GM10248 (cell line): ENCODE data around the gene SRP54.

Source experiments
- CTCF ChIA-PET: fragments of 300-600 bp; sonication (Branson Sonifier 250); formaldehyde crosslinking; extraction: SDS; loops from one replicate; lab custom pipeline; 2021; ENCODE audit warnings: antibody characterized with exemption; lab: Yijun Ruan, JAX
- POLR2A ChIA-PET: fragments of 350-650 bp; sonication (Branson Sonifier 250); formaldehyde crosslinking; extraction: SDS; loops from one replicate; lab custom pipeline; 2020; ENCODE audit warnings: antibody characterized with exemption; lab: Yijun Ruan, JAX
- DNase-seq: peaks from one replicate; pipeline ENCODE4 v3.0.0; 2012; ENCODE audit errors: extremely low spot score
- TF ChIP-seq, protein P1 (sequence below): IDR thresholded peaks from 2 replicates; pipeline ENCODE4 v1.5.1; 2012; ENCODE audit warnings: mild to moderate bottlenecking, low read depth; ENCODE audit errors: extremely low read depth, missing control alignments, control extremely low read depth

SRP54 gene

GRCh38 chr14:35068238-35069012, 85.6 kb downstream of the SRP54 start:
- TF ChIP-seq, protein P1, sequence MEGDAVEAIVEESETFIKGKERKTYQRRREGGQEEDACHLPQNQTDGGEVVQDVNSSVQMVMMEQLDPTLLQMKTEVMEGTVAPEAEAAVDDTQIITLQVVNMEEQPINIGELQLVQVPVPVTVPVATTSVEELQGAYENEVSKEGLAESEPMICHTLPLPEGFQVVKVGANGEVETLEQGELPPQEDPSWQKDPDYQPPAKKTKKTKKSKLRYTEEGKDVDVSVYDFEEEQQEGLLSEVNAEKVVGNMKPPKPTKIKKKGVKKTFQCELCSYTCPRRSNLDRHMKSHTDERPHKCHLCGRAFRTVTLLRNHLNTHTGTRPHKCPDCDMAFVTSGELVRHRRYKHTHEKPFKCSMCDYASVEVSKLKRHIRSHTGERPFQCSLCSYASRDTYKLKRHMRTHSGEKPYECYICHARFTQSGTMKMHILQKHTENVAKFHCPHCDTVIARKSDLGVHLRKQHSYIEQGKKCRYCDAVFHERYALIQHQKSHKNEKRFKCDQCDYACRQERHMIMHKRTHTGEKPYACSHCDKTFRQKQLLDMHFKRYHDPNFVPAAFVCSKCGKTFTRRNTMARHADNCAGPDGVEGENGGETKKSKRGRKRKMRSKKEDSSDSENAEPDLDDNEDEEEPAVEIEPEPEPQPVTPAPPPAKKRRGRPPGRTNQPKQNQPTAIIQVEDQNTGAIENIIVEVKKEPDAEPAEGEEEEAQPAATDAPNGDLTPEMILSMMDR: no peak
- CTCF ChIA-PET: interaction anchor here (1.0 to 1.1 kb wide), 2 partner anchors 10 to 12 kb away, joined by 3 read pairs; no protein-coding TSS in a partner anchor
- no peak for DNase-seq
- POLR2A ChIA-PET: no interaction called here

GRCh38 chr14:35072226-35072625, 89.4 kb downstream of the SRP54 start:
- TF ChIP-seq, protein P1: no peak
- POLR2A ChIA-PET: no interaction called here
- CTCF ChIA-PET: no interaction called here
- DNase-seq: no peak

GRCh38 chr14:35073486-35073885, 90.7 kb downstream of the SRP54 start:
- POLR2A ChIA-PET: no interaction called here
- DNase-seq: no peak
- CTCF ChIA-PET: interaction anchor here (1.3 kb wide), 1 partner anchor 21 kb away, joined by 3 read pairs; no protein-coding TSS in a partner anchor
- TF ChIP-seq, protein P1: no peak

DNA sequence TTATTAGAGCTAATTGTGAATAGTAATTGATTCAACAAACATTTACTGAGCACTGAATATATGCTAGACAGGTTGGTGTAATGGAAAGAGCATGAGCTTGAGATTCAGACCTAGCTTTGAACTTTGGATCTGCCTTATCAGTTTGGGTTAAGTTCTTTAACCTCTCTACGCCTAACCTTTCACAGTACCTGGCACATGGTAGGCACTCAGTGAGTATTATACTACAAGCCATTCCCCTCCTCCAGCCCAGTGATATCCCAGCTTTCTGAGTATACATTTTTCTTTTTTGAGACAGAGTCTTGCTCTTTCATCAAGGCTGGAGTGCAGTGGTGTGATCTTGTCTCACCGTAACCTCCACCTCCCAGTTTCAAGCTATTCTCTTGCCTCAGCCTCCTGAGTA, 95.3 kb downstream of the SRP54 start:
- TF ChIP-seq, protein P1: no peak
- ChIA-PET CTCF (interaction anchor here (1.1 to 1.8 kb wide), 4 partner anchors 9 to 16 kb away, joined by 3 to 5 read pairs (median 4); no protein-coding TSS in a partner anchor), POLR2A (no interaction called here)
- DNase-seq: no peak
